ENCODE results near the gene REC8.

- TF ChIP-seq ELF1 (IDR thresholded peaks at IDR 0.05; ENCODE audit: borderline replicate concordance, low read depth) = no peak
- TF ChIP-seq POLR2AphosphoS5 (IDR thresholded peaks at IDR 0.05; ENCODE audit: low read depth, low read length) = no peak
Observed at GRCh38 chr14:24178399-24179178, 6.7 kb downstream of the REC8 start.

Data from HCT116 (cell line).